CD14-positive monocyte (primary cell): ENCODE results near the gene SSNA1. TPM values are rescaled to one million over a fixed set of nuclear protein-coding genes. Genes with fewer than 3 reads are reported as not detected.
A peak's percentile ranks its signal among the peaks of the same experiment; 100 is the strongest.

Source experiments
- DNase-seq, 3 donors: peaks; one replicate each; pipeline ENCODE4 v3.0.0-alpha.2; 2011 to 2022
- H2AFZ ChIP-seq: 2 replicates; pipeline ENCODE4 v1.6.0; 2012; ENCODE audit warnings: mild to moderate bottlenecking, low read depth, low read length, inconsistent platforms; ENCODE audit not compliant: insufficient read depth, poor library complexity, severe bottlenecking
- H3K27ac ChIP-seq, 2 donors: 1 replicate in 1 of 2; 2 replicates in 1 of 2; pipeline ENCODE4 v1.5.1; 2012 to 2013; ENCODE audit warnings: low read length in 2 of 2, control low read depth in 1 of 2, inconsistent platforms in 1 of 2, low read depth in 1 of 2, mild to moderate bottlenecking in 1 of 2
- H3K27me3 ChIP-seq, 2 donors: one replicate each; pipeline versions ENCODE4 v1.6.0 to v1.6.1; 2011 to 2013; ENCODE audit warnings: low read length in 2 of 2; ENCODE audit not compliant: control insufficient read depth in 2 of 2, insufficient read depth in 2 of 2
- H3K36me3 ChIP-seq, 2 donors: replicated peaks in 1 of 2; 1 replicate in 1 of 2; 2 replicates in 1 of 2; pipeline versions ENCODE4 v1.5.1 to v1.6.1; 2012 to 2013; ENCODE audit warnings: low read length in 2 of 2, control low read depth in 1 of 2, inconsistent platforms in 1 of 2, mild to moderate bottlenecking in 1 of 2; ENCODE audit not compliant: insufficient read depth in 2 of 2, control insufficient read depth in 1 of 2
- H3K4me1 ChIP-seq, 2 donors: 1 replicate in 1 of 2; 2 replicates in 1 of 2; pipeline versions ENCODE4 v1.5.1 to v1.6.1; 2012 to 2013; ENCODE audit warnings: low read length in 2 of 2, control low read depth in 1 of 2, inconsistent platforms in 1 of 2, mild to moderate bottlenecking in 1 of 2, moderate library complexity in 1 of 2; ENCODE audit not compliant: insufficient read depth in 2 of 2, control insufficient read depth in 1 of 2
- H3K4me2 ChIP-seq: replicated peaks from 2 replicates; pipeline ENCODE3; 2012; ENCODE audit warnings: low read length, moderate library complexity, mild to moderate bottlenecking; ENCODE audit not compliant: poor library complexity, severe bottlenecking; ENCODE audit errors: extremely low read depth
- H3K4me3 ChIP-seq, 3 experiments: fragments of 200-600 bp in 1 of 3; sonication (generic) in 1 of 3; replicated peaks in 1 of 3; 1 replicate in 2 of 3; 2 replicates in 1 of 3; pipeline ENCODE4 v1.5.1; 2011 to 2013; ENCODE audit warnings: low read length in 3 of 3, mild to moderate bottlenecking in 3 of 3, control low read depth in 2 of 3, low read depth in 2 of 3, inconsistent platforms in 1 of 3, moderate library complexity in 1 of 3
- H3K79me2 ChIP-seq: 2 replicates; pipeline ENCODE4 v1.6.0; 2012; ENCODE audit warnings: mild to moderate bottlenecking, control low read depth, inconsistent platforms, low read length, moderate library complexity; ENCODE audit not compliant: insufficient read depth
- H3K9ac ChIP-seq: 2 replicates; pipeline ENCODE4 v1.6.0; 2017; ENCODE audit warnings: low read length, mild to moderate bottlenecking; ENCODE audit not compliant: insufficient read depth, poor library complexity, severe bottlenecking
- H3K9me3 ChIP-seq, 2 donors: replicated peaks in 1 of 2; 1 replicate in 1 of 2; 2 replicates in 1 of 2; pipeline versions ENCODE4 v1.5.1 to v1.6.1; 2012 to 2013; ENCODE audit warnings: low read length in 2 of 2, control low read depth in 1 of 2; ENCODE audit not compliant: control insufficient read depth in 1 of 2, insufficient read depth in 1 of 2
- H4K20me1 ChIP-seq: 2 replicates; pipeline ENCODE4 v1.6.0; 2012; ENCODE audit warnings: mild to moderate bottlenecking, low read length, control low read depth, moderate library complexity; ENCODE audit not compliant: insufficient read depth
- H3K27ac Mint-ChIP-seq, 7 donors: one replicate each; pipeline ENCODE4 v1.8.0; 2020; ENCODE audit warnings: mild to moderate bottlenecking in 7 of 7, mixed read lengths in 7 of 7, moderate library complexity in 6 of 7, inconsistent platforms in 2 of 7
- H3K27me3 Mint-ChIP-seq, 3 donors: one replicate each; pipeline ENCODE4 v1.8.0; 2021 to 2022; ENCODE audit warnings: low read depth in 3 of 3, mild to moderate bottlenecking in 3 of 3, mixed read lengths in 3 of 3, moderate library complexity in 3 of 3, inconsistent platforms in 1 of 3
- H3K36me3 Mint-ChIP-seq, 2 donors: one replicate each; pipeline ENCODE4 v1.8.0; 2020; ENCODE audit warnings: mixed read lengths in 2 of 2, inconsistent platforms in 1 of 2, mild to moderate bottlenecking in 1 of 2
- H3K4me1 Mint-ChIP-seq: one replicate; pipeline ENCODE4 v1.8.0; 2020; ENCODE audit warnings: mild to moderate bottlenecking, mixed read lengths
- H3K4me3 Mint-ChIP-seq, 2 donors: one replicate each; pipeline ENCODE4 v1.8.0; 2020; ENCODE audit warnings: mild to moderate bottlenecking in 2 of 2, mixed read lengths in 2 of 2, moderate library complexity in 1 of 2
- H3K9me3 Mint-ChIP-seq, 7 donors: one replicate each; pipeline ENCODE4 v1.8.0; 2020 to 2022; ENCODE audit warnings: mixed read lengths in 7 of 7, mild to moderate bottlenecking in 6 of 7, moderate library complexity in 6 of 7, inconsistent platforms in 2 of 7
- WGBS: methylation state at CpG from one replicate; pipeline ENCODE4 v1.1.5; 2013; ENCODE audit warnings: missing lambda C conversion rate; ENCODE audit not compliant: insufficient coverage; 5-methylcytosine and 5-hydroxymethylcytosine counted together
- intact Hi-C, 2 donors: fragments of 100-400 bp; cut with micrococcal nuclease; formaldehyde crosslinking; loops; one replicate each; pipeline versions ENCODE4 v1.15.0 to v1.15.1; 2023
- polyA plus RNA-seq, 3 donors: library from polyadenylated mRNA; depleted of rRNA in 1 of 3; unstranded in 2 of 3; stranded (reverse) in 1 of 3; fragments of 300-500 nt in 2 of 3; fragments of >200 nt in 1 of 3; fragmentation: Illumina TruSeq in 2 of 3; gene quantifications; 1 replicate in 2 of 3; 2 replicates in 1 of 3; pipeline ENCODE4 v1.2.3, GENCODE V29; 2012 to 2021
- TF ChIP-seq, protein P1 (sequence below): fragments of 200-600 bp; IDR thresholded peaks from one replicate; pipeline ENCODE4 v1.8.0; 2022; ENCODE audit warnings: antibody characterized with exemption, mild to moderate bottlenecking

Gene SSNA1
- polyA plus RNA-seq, 3 donors: 87.0 to 118 (median 98.3) TPM

DNA sequence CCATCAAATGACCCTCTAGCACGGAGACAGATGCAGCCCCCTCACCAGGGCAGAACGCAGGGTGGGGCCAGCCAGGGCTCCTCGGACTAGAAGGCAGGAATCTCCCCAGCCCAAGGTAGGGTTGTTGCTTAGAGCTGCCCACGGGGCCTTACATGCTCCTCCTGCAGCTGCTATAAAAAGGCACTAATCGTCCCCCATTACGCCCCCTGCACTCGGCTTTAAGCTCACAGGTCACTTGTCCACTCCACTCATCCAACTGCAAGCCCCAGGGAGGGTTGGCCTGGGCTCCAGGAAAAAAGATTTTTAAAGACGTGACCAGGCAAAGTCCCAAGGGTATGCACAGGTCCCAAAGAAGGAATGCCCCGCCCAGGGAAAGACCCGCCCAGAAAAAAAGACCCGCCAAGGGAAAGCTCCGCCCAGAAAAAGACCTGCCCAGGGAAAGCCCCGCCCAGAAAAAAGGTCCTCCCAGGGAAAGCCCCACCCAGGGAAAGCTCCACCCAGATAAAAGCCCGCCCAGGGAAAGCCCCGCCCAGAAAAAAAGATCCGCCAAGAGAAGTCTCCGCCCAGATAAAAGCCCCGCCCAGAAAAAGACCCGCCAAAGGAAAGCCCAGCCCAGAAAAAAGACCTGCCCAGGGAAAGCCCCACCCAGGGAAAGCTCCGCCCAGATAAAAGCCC lies 38.4 kb upstream of the SSNA1 start:
- Mint-ChIP-seq H3K4me3 (no peak overlapping the region), H3K4me1 (no peaks in the 10 kb centered on the region), H3K27me3 (peaks cover 14 to 32% (median 24%) of the 10 kb centered on the region in 3 donors), H3K27ac (peak overlapping the region in 1 of 7 donors; percentile 7), H3K9me3 (peaks cover 5 to 20% (median 12%) of the 10 kb centered on the region in 7 donors), H3K36me3 (no peaks in the 10 kb centered on the region)
- no peak overlapping the region for H3K4me2 ChIP-seq
- no peak overlapping the region for H3K4me3 ChIP-seq
- TF ChIP-seq, protein P1, sequence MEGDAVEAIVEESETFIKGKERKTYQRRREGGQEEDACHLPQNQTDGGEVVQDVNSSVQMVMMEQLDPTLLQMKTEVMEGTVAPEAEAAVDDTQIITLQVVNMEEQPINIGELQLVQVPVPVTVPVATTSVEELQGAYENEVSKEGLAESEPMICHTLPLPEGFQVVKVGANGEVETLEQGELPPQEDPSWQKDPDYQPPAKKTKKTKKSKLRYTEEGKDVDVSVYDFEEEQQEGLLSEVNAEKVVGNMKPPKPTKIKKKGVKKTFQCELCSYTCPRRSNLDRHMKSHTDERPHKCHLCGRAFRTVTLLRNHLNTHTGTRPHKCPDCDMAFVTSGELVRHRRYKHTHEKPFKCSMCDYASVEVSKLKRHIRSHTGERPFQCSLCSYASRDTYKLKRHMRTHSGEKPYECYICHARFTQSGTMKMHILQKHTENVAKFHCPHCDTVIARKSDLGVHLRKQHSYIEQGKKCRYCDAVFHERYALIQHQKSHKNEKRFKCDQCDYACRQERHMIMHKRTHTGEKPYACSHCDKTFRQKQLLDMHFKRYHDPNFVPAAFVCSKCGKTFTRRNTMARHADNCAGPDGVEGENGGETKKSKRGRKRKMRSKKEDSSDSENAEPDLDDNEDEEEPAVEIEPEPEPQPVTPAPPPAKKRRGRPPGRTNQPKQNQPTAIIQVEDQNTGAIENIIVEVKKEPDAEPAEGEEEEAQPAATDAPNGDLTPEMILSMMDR: no peak
- no peak overlapping the region for H3K27ac ChIP-seq
- H4K20me1 ChIP-seq: no peaks in the 10 kb centered on the region
- no peaks in the 10 kb centered on the region for H3K4me1 ChIP-seq
- peaks cover 0 to 4% of the 10 kb centered on the region in 2 donors for H3K27me3 ChIP-seq
- 53% methylated on average over 9 of the region's 20 CpGs for WGBS
- no peak for DNase-seq
- no peaks in the 10 kb centered on the region for H3K79me2 ChIP-seq
- H3K9me3 ChIP-seq: peaks cover 0 to 15% of the 10 kb centered on the region in 2 donors
- no peaks in the 10 kb centered on the region for H3K36me3 ChIP-seq
- no peak overlapping the region for H2AFZ ChIP-seq
- no peak overlapping the region for H3K9ac ChIP-seq
- intact Hi-C loops: no loop called here

DNA sequence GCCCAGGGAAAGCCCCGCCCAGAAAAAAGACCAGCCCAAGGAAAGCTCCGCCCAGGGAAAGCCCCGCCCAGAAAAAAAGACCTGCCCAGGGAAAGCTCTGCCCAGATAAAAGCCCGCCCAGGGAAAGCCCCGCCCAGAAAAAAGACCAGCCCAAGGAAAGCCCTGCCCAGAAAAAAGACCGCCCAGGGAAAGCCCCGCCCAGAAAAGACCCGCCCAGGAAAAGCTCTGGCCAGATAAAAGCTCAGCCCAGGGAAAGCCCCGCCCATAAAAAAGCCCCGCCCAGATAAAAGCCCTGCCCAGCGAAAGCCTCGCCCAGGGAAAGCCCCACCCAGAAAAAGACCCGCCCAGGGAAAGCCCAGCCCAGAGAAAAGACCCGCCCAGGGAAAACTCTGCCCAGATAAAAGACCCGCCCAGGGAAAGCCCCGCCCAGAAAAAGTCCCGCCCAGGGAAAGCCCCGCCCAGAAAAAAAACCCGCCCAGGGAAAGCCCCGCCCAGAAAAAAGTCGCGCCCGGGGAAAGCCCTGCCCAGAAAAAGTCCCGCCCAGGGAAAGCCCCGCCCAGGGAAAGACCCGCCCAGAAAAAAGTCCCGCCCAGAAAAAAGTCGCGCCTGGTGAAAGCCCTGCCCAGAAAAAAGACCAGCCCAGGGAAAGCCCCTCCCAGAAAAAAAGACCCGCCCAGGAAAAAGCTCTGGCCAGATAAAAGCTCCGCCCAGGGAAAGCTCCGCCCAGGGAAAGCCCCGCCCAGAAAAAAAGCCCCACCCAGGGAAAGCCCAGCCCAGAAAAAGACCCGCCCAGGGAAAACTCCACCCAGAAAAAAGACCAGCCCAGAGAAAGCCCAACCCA lies 37.6 kb upstream of the SSNA1 start:
- Histone ChIP-seq H3K79me2 (no peaks in the 10 kb centered on the region), H3K9me3 (peaks cover 0 to 15% of the 10 kb centered on the region in 2 donors), H3K4me3 (no peak overlapping the region), H4K20me1 (no peaks in the 10 kb centered on the region), H3K27ac (no peak overlapping the region), H3K4me2 (no peak overlapping the region), H3K9ac (no peak overlapping the region), H3K27me3 (peaks cover 0 to 12% of the 10 kb centered on the region in 2 donors), H2AFZ (no peak overlapping the region), H3K4me1 (no peaks in the 10 kb centered on the region), H3K36me3 (no peaks in the 10 kb centered on the region)
- Mint-ChIP-seq H3K9me3 (peaks cover 5 to 20% (median 12%) of the 10 kb centered on the region in 7 donors), H3K4me3 (no peak overlapping the region), H3K27ac (peak overlapping the region in 3 of 7 donors; percentile 19 to 65 (median 46)), H3K4me1 (no peaks in the 10 kb centered on the region), H3K27me3 (peaks cover 14 to 39% (median 31%) of the 10 kb centered on the region in 3 donors), H3K36me3 (no peaks in the 10 kb centered on the region)
- intact Hi-C loops: no loop called here
- DNase-seq: peak; percentile 2 to 76 (median 15)
- WGBS: 17% methylated on average over 10 of the region's 34 CpGs
- TF ChIP-seq, protein P1: no peak
